ENCODE results near the gene TRIO. TPM values are rescaled to one million over a fixed set of nuclear protein-coding genes. Genes with fewer than 3 reads are reported as not detected.

The TRIO gene
- total and polyA plus RNA-seq, 2 experiments from 2014 or later = 18.5 to 78.2 TPM

DNA sequence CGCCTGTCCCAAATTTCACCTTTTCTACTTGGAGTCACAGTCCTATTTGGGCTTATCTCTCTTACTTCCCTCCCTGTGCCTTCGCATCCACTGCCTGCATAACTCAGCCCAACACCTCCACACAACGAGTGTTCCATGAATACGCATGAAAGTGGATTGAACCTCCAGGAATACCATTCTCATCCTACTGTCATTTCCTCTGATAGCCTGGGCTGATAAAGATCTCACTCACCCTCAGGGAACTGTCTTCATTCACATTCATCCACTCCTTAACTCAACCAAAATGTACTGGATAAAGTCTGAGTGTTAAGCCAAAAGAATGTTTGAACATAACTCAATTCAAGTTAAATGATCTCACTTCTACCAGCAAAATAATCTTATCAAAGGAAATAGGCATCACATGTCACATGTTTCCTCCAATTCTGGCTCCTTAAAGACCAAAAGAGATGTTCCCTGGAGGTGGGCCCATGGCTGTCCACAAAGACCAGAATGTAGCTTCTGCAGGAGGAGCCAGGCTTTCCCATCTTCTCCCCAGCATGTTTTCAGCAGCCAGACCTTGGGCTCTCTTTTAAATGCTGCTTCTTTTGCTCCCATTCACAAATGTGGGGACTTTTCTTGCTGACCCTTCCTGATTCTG, 28.4 kb upstream of the TRIO start:
- no peaks in the 10 kb centered on the region for H3K27me3 ChIP-seq
- TF ChIP-seq, protein P1, sequence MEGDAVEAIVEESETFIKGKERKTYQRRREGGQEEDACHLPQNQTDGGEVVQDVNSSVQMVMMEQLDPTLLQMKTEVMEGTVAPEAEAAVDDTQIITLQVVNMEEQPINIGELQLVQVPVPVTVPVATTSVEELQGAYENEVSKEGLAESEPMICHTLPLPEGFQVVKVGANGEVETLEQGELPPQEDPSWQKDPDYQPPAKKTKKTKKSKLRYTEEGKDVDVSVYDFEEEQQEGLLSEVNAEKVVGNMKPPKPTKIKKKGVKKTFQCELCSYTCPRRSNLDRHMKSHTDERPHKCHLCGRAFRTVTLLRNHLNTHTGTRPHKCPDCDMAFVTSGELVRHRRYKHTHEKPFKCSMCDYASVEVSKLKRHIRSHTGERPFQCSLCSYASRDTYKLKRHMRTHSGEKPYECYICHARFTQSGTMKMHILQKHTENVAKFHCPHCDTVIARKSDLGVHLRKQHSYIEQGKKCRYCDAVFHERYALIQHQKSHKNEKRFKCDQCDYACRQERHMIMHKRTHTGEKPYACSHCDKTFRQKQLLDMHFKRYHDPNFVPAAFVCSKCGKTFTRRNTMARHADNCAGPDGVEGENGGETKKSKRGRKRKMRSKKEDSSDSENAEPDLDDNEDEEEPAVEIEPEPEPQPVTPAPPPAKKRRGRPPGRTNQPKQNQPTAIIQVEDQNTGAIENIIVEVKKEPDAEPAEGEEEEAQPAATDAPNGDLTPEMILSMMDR (IDR thresholded peaks at IDR 0.05; ENCODE audit: poor library complexity) = no peak
- TF ChIP-seq EZH2 (IDR thresholded peaks at IDR 0.05; ENCODE audit: borderline replicate concordance) (no peak), EZH2phosphoT487 (IDR thresholded peaks at IDR 0.05; ENCODE audit: low read depth, severe bottlenecking, unreplicated experiment) (no peak)
- WGBS (ENCODE audit: low lambda C conversion rate, missing lambda C conversion rate) = 57% methylated on average over 4 of the region's 4 CpGs
- no peaks in the 10 kb centered on the region for H3K36me3 ChIP-seq (replicated peaks; ENCODE audit: insufficient read depth, low read depth)
- H3K9me3 ChIP-seq (ENCODE audit: low read depth) = no peaks in the 10 kb centered on the region
- no peaks in the 10 kb centered on the region for H3K79me2 ChIP-seq
- no peaks in the 10 kb centered on the region for H4K20me1 ChIP-seq (ENCODE audit: insufficient read depth, poor library complexity, severe bottlenecking)
- DNase-seq (ENCODE audit: low spot score) = no peak
- no peaks in the 10 kb centered on the region for H3K9me2 ChIP-seq (replicated peaks; ENCODE audit: insufficient read depth)
- no peak overlapping the region for H3K4me2 ChIP-seq
- no peaks in the 10 kb centered on the region for H3K4me1 ChIP-seq (ENCODE audit: insufficient read depth)
- H3K4me3 ChIP-seq = no peak overlapping the region
- H2AFZ ChIP-seq = no peak overlapping the region
- no peak overlapping the region for H3K27ac ChIP-seq

DNA sequence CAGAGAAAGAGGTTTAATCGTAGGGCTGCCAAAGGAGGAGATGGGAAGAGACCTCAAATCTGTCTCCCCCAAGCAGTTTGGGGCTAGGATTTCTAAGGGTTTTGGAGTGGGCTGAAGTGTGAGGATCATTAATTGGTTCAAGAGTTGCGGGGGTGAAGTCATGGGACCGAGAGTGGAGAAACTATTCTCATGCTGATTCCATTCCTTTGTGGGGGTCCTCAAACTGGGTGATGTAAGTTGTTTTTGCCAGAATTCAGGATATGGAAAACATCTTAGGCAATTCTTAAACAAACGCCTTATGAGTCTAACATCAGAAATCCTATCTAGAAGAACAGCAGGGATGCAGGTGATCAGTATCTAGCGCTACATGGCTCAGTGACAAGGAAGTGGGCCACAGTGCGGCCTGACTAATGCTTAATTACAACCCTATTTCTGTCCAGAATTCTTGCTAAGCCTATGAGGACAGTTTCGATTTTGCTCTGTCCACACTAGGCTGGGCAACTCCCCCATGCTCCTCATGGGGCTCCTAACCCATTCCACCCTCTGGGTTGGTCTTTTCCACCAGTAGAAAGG, 27.7 kb upstream of the TRIO start:
- Histone ChIP-seq H3K9me3 (ENCODE audit: low read depth) (no peaks in the 10 kb centered on the region), H3K4me3 (no peak overlapping the region), H3K79me2 (no peaks in the 10 kb centered on the region), H3K27ac (no peak overlapping the region), H2AFZ (no peak overlapping the region), H3K9me2 (replicated peaks; ENCODE audit: insufficient read depth) (no peaks in the 10 kb centered on the region), H3K36me3 (replicated peaks; ENCODE audit: insufficient read depth, low read depth) (no peaks in the 10 kb centered on the region), H4K20me1 (ENCODE audit: insufficient read depth, poor library complexity, severe bottlenecking) (no peaks in the 10 kb centered on the region), H3K4me2 (no peak overlapping the region), H3K4me1 (ENCODE audit: insufficient read depth) (no peaks in the 10 kb centered on the region), H3K27me3 (no peaks in the 10 kb centered on the region)
- TF ChIP-seq EZH2 (IDR thresholded peaks at IDR 0.05; ENCODE audit: borderline replicate concordance) (no peak), EZH2phosphoT487 (IDR thresholded peaks at IDR 0.05; ENCODE audit: low read depth, severe bottlenecking, unreplicated experiment) (no peak)
- TF ChIP-seq, protein P1 (IDR thresholded peaks at IDR 0.05; ENCODE audit: poor library complexity) = no peak
- WGBS (ENCODE audit: low lambda C conversion rate, missing lambda C conversion rate) = 90% methylated on average over 7 of the region's 7 CpGs
- DNase-seq (ENCODE audit: low spot score) = no peak

DNA sequence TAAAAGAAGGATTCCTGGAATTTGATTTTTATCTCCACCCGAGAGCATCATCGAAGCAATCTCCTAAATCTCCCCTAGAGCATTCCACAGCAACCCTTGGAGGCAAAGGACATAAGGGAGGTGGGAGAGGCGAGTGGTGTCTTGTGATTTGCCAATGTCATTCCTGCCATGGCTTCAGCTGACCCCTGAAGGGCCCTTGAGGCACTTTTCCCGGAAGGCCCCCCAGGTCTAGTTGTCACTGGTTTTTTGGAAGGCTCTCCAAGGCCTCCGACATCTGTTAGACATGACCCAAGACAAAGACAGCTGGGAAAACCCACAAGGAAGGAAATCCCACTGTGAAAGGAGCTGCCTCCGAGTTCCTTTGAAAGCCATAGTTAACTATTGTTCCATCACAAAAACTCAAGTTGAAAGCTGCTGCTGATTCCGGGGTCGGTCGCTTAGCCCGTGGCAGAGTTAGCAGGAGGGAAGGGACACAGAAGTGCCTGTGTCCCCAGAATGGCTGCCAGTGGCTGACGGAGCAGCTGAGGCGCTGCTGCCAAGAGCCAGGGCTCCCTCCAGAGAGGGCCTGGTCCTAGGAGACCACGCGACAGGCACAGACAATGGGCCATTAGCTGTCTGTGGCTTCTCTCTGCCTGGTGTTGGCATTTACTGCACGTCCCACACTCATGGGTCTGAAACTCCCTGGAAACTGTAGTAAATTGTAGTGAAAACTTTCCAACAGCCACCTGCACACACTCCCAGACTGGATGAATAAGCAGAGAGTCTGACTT, 24.4 kb upstream of the TRIO start:
- no peak overlapping the region for H3K4me2 ChIP-seq
- no peak for DNase-seq (ENCODE audit: low spot score)
- no peaks in the 10 kb centered on the region for H3K36me3 ChIP-seq (replicated peaks; ENCODE audit: insufficient read depth, low read depth)
- H3K4me1 ChIP-seq (ENCODE audit: insufficient read depth) = no peaks in the 10 kb centered on the region
- no peaks in the 10 kb centered on the region for H3K79me2 ChIP-seq
- TF ChIP-seq, protein P1 (IDR thresholded peaks at IDR 0.05; ENCODE audit: poor library complexity) = no peak
- TF ChIP-seq EZH2 (IDR thresholded peaks at IDR 0.05; ENCODE audit: borderline replicate concordance) = no peak
- TF ChIP-seq EZH2phosphoT487 (IDR thresholded peaks at IDR 0.05; ENCODE audit: low read depth, severe bottlenecking, unreplicated experiment) = no peak
- 69% methylated on average over 15 of the region's 15 CpGs for WGBS (ENCODE audit: low lambda C conversion rate, missing lambda C conversion rate)
- H3K9me3 ChIP-seq (ENCODE audit: low read depth) = no peaks in the 10 kb centered on the region
- H2AFZ ChIP-seq = no peak overlapping the region
- no peaks in the 10 kb centered on the region for H4K20me1 ChIP-seq (ENCODE audit: insufficient read depth, poor library complexity, severe bottlenecking)
- no peaks in the 10 kb centered on the region for H3K9me2 ChIP-seq (replicated peaks; ENCODE audit: insufficient read depth)
- no peak overlapping the region for H3K4me3 ChIP-seq
- H3K27ac ChIP-seq = no peak overlapping the region
- no peaks in the 10 kb centered on the region for H3K27me3 ChIP-seq
